Measurements from ENCODE around the gene MXD3.
"Not testable (repeated sequence)": the region's sequence is repeated elsewhere in the genome, so short reads cannot be mapped to it uniquely, and the experiment has no call there.

The MXD3 gene

DNA sequence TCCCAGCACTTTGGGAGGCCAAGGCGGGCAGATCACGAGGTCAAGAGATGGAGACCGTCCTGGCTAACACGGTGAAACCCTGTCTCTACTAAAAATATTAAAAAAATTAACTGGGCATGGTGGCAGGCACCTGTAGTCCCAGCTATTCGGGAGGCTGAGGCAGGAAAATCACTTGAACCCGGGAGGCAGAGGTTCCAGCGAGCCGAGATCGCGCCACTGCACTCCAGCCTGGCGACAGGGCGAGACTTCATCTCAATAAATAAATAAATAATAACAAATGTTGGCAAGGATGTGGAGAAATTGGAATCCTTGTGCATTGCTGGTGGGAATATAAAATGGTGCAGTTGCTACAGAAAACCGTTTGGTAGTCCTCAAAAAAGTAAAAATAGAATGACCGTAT lies 31.3 kb upstream of the MXD3 start:
- not testable (repeated sequence) for DNase-seq (ENCODE audit: low spot score)

DNA sequence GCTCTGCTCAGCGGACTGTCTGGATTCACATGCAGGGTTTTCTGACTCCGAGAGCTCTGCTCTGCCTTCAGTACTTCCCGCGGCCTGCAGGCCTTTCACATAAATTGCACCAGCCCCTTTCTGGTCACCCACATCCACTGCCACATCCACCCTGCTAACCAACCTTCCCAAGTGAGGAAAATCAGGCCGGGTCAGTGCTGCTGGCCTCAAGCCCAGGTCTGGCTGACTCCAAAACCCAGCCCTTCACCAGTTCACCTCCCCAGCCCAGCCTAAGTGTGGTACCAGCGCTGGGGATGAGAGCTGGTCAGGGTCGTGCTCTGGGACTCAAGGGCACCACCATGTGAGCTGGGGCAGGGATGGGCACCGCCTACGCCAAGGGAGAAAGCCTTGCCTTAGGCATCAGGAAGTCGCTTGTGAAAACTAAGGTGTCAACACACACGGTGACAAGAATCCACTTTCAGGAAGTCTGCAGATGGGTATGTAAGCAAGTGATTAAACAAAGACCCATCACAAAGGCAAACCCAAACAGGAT lies 27.5 kb upstream of the MXD3 start:
- DNase-seq (ENCODE audit: low spot score): no peak

DNA sequence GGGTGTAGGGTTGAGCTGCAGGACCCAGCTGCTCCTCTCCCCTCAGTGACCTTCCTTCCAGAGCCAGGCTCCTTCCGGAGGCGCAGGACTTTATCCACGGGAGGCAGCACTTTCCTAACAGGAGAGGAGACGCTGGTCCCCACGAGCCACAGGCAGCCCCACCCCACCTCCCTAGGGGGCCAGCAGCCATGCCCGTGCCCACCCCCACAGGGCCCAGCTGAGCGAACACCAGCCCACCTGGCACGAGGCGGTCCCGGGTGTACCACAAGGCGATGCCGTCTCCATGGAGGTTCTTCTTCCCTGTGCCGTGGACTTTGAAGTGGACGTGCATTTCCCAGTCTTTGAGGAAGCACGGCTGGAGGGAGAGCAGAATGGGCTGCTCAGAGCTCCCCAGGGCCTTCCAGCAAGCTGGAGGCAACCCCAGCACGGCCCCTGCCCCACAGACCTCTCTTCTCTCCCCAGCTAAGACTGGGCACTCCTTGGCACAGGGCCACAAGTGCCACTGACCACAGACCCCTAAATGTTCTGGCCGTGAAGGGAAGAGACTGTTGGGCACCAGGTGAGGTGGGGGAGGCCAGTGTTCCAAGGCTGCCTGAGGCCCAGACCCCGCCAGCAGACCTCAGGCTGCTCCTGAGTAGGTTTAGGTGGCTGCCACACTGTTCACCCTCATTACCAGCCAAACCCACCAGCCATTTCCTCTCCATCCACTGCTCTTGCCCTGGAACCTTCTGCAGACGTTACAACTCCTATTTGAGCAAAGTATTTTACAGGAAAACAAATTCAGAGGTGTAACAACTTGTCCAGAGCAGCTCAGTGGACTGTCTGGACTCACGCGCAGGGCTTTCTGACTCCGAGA lies 26.8 kb upstream of the MXD3 start:
- DNase-seq (ENCODE audit: low spot score): no peak

DNA sequence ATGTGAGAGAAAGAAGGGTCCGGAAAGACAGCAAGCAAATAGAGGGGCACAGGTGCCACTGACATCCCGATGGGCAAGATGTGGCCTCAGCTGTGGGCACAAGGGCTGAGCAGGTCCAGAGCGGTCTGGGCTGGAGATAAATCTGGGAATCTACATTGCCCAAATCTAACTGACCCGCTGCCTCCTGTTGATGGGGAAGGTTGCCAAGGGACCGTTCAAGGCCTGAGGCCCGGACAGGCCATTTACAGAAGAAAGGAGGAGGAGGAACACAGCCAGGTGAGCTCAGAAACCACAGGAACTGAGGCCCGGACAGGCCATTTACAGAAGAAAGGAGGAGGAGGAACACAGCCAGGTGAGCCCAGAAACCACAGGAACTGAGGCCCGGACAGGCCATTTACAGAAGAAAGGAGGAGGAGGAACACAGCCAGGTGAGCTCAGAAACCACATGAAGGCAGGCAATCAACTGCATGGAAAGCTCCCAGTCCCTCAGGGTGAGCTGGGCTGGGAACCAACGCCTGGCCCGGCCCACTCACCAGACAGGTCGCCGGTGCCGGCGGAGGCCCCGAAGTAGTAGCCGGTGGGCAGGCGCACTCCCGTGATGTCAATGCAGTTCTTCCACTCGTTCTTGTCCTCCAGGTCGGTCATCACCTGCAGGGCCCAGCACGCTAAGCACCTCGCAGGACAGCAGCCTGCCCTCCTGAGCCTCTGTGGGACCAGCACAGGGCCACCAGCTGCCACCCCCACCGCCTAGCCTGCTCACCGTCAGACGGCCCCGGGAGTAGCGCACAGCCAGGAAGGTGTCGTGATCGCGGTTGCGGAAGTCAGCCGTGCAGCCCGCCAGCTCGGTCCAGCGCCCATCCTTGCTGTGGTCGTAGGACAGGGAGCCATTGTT lies 25.2 kb upstream of the MXD3 start:
- DNase-seq (ENCODE audit: low spot score): no peak

DNA sequence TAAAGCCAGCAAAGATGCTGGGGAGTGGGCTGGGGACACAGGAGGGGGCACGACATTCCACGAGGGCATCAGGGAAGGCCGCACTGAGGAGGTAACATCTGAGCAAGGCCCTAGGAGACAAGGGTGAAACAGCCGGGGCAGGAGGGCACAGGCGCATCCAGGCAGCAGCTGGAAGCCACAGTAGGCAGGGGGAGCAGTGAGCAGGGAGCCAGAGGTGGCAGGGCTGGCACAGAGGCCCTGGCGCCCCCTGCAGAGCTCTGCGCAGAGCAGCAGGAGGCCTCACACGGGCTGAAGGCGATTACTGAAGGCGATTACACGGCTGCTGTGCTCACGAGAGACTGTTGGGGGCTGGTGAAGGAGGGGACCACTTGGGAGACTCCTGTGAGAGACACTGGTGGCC lies 24.4 kb upstream of the MXD3 start:
- peak; percentile 42 for DNase-seq (ENCODE audit: low spot score)

DNA sequence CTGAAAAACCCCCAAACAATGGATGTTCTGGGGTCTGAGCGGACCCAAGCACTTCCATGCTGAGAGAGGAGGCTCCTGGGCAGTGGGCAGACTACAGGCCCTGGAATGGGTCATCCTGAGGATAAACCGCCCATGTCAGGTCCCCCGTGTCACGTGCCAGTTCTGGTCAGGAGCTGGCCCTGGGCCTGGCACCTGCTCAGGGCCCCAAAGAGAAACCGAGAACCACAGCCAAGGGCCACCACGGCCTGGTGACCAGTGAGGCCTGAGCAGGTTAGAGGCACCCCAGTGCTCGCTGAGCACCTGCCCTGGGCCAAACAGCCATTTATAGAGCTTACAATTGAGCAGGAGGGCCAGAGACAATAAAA lies 24.0 kb upstream of the MXD3 start:
- DNase-seq (ENCODE audit: low spot score): no peak

DNA sequence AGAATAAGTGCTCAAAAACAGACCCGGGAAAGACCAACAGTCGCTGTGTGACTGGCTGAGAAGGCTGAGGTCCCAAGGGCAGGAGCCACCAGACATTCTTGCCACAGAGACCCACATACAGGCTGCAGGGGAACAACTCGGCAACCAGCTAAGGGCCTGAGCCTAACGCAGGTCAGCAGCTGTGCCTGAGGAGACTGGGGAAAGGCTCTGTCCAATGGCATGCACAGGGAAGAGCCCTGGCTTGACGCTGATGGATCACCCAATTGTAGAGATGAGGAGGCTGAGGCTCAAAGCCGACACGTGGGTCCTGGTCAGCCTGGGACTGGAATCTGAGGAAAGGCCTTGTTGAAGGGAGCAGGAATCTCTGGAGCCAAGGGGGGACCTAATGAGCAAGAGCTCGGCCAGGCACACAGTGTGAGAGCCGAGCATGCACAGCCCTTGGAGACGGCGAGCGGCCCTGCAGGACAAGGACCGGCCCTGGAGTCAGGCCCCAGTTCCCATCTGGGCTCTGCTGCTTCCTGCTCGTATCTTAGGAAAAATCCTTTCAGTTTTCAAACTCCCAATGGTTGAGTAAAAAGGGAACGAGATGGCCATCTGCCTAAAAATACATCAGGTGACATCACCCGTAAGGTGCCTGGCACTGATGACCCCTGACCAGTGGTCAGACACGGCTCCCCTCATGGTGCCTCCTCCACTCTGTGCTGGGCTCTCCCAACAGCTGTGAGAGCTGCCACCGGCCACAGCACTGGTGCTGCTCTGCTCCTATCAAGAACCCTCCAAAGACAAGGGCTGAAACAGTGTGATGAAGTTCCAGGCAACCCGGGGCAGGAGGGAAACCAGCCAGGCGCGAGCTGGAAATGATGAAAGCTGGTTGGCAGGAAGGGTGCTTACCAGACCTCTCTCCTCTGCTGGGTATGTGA lies 23.3 kb upstream of the MXD3 start:
- DNase-seq (ENCODE audit: low spot score): no peak

DNA sequence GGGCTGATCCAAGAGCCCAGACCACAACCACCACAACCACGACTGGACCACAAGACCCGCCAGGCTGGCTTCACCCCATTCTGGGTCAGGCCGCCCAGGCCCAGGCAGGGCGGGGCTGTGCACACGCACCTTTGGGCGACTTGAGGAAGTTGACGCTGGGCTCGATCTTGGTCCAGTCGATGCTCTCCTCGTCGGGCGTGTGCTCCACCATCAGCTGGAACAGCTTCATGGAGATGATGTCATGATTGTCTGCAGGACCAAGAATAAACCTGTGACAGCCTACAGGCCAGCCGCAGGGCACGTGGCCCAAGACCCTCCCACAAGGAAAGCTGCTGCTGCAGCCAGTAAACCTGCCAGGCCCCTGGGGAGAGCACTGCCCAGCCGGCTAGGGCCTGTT lies 22.5 kb upstream of the MXD3 start:
- DNase-seq (ENCODE audit: low spot score): no peak

DNA sequence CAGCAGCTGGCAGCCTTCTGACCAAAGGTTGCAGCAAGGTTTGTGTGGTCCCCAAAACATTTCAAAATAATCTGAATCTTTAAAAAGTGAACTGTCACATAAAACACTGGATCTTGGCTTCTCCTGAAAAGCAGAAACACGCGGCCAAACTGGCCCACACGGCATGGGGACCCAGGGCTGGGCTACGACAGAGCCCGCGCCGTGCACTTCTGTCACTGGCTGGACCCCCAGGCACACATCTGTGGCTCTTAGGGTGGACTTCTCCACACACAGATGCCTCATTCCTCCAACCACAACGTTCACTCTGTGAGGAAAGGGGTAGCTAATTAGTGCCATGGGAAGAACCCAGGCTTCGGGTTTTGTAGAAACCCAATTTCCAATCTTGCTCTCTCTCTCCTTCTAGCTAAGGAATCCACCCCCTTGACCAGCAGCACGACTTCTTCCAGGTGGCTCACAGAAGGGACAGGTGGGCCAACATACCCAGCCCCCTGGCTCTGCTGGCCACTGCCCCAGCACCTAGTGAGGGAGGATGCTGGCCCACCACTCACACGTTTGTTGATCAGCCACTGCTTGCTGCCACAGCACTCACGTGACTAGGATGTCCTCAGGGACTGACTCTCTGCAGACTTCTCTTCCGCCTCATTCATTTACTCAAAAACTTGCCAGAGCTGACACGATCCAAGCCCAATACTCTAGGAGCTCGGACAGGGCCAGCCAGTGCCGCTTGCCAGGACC lies 21.9 kb upstream of the MXD3 start:
- DNase-seq (ENCODE audit: low spot score): no peak

DNA sequence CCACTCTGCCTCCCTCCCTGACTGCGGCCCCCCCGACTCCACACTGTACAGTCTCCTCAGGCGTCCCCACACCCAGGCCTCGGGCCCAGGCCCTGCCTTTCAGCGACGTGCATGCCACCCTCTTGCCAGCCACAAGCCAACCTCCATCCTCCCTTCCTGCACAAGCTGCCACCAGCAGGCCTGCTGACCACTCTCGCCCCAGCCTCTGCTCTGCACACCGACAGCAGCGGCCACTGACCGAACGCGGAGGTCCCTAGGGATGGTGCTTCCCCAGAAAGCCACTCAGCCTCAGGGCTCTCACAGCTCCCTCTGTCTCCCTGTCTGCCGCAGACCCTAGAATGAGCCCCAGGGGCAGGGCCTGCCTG lies 21.2 kb upstream of the MXD3 start:
- DNase-seq (ENCODE audit: low spot score): no peak

DNA sequence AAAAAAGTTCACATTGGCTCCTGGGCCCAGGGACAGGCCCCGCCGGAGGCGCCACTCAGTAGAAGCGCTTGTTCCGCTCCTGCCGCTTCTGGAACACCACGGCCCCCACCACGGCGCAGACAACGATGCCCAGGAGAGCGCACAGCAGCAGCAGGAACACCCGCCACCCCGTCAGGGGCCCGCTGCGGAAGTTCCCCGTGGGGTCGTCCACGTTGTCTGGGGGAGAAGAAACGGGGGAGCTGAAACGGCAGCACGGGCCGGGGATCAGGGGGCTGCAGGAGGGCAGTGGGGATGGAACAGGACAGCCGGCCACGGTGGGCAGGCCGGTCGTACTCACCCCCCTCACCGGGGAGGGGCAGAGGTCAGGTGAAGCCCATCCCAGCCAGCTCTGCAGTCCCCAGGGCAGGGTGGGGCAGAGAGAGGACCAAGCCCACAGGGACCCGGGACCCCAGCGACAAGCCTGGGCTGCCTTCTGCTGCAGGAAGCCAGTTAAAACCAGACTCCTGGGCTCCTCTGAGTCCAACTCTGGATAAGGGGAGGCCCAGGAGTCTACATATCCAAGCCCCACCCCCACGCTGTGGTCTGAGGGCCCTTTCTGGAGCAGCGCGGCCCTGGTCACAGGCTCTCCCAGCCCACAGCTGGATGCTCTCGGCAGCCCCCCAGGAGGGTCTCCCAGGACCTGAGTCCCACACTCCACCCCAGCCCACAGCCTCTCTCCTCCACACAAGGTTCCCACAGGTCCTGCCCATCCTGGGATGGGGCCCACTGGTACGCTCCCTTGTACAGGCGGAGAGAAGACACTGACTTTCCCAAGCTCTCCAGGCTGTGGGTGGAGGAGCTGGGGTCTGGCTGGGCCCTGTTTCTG lies 20.6 kb upstream of the MXD3 start:
- no peak for DNase-seq (ENCODE audit: low spot score)

DNA sequence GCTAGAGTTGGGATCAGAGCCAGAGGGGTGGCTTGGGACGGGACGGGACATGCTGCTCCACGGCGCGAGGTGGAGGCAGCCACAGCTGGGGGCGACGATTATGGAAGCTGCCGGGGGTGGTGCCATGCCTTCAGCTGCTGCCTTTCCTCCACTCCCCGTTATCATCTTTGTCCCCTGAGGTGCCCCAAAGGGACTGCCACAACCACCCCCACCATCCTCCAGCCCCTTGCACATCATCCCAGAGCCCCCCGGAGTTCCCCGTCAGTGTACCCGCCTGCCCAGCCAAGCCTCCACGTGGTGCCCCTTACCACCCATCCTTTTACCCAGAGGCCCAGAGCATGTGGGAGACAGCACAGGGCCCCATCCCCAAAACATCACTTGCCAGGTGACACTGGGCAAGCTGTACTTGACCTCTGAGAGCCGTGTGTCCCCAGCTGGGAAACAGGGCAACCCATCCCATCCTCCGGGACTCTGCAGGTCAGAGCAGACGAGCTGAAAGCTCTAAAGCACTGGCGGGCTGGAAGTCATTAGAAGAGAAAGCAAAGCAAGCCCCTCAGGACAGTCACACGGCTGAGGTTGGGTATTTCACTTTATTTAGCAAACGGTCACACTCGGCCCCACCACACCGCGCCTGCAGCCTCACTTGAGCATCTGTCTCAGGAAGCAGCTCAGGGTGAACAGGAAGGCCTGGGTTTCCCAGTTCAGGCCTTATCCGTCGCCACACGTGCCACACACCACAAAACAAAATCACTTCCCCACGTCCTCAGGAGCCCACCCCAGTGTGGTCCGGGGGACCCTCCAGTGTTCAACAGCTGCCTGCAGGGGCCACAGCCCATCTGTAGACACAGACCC lies 19.5 kb upstream of the MXD3 start:
- DNase-seq (ENCODE audit: low spot score): no peak

DNA sequence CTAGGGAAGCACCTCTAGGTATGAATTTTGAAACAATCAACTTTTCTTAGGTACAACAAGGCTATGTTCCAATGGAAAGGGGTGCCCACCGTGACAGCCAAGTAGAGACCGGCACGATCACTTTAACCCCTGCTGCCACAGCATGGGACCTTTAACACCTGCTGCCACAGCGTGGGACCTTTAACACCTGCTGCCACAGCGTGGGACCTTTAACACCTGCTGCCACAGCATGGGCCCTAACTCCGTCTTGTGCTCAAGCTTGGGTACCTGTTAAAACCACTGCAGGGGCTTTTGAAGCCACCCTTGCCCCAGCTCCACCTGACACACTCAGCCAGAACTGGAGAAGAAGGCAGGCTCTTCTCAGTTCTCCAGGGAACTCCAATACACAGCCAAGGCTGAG lies 18.2 kb upstream of the MXD3 start:
- DNase-seq (ENCODE audit: low spot score): no peak

DNA sequence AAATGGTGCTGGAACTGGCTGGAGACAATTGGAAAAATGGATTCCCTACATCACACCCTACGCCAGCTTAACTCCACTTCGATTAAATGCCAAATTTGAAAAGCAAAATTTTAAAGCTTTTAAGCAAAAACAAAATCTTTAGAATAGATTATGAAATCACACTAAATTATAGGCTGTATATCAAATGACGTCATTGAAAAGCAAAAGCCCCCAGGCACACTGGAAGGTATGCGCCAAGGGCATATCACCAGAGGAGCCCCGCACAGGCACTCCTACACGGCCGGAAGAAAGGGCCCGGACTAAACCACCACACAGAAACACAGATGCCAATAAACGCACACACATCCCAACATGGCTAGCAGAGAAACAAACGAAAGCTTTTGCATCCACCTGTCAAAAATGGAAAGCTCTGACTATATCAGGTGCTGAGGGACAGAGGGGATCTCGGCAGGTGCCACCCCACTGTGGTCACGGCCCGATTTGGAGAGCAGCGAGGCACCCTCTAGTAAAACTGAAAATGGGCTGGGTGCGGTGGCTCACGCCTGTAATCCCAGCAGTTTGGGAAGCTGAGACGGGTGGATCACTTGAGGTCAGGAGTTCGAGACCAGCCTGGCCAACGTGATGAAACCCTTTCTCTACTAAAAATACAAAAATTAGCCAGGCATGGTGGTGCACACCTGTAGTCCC lies 17.0 kb upstream of the MXD3 start:
- no peak for DNase-seq (ENCODE audit: low spot score)

DNA sequence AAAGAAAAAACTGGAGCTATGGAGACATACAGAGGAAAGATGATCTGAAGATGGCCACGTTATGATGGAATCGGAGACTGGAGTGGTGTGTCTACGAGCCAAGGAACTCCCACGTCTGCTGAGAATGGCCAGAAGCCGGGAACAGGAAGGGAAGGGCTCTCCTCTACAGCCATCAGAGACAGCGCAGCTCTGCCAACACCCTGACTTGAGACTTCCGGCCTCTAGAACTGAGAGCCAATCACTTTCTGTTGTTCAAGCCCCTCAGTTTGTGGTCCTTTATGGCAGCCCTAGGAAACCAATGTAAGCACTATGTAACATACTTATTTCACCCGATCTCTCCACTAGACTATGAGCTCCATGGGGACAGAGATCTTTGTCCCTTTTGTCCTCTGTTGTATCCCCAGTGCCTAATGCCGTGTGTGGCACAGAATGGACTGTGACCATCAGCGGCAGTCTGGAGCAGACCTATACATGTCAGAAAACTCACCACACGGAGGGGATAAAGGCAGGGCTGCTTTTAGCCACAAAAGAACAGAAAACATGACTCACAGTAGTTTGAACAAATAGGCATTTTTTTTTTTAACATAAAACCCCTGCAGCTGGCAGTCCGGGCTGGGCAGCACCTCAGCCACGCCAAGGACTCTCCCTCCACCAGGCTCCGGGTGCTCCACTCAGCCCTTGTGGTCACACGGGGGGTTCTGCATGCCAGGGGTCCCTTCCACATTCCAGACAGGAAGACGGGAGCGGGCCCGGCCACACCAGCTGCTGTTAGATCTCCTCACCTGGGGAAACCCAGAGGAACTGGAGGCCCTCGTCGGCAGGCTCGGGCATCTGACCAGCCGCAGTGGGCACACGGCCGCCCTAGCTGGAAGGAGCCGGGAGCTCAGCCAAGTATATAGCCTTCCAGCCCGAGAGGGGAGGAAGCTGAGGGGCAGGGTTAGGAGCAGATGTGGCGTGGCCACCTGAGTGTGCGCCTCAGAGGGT lies 16.1 kb upstream of the MXD3 start:
- DNase-seq (ENCODE audit: low spot score): no peak

DNA sequence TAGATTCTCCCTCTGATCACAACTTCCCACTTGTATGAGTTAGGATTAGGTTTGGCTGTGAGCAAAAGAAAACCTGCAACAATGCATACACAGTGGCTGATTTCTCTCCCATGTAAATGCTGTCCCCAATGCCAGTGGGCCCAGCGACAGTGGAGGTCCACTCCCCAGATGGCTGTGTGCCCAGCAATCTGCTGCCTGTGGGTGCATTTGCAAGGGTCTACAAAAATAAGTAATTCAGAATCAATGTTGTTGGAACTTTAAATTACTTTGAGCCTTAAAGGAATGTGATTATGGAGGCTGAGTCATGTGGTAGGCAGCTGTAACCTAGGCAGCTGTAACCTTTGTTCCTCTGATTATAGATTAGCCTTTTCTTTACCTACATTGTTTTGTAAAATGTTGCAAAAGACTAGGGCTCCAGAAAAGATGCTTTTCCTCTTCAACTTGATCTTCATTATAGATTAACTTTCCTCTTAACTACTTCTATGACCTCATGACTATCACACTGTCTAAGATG lies 14.2 kb upstream of the MXD3 start:
- DNase-seq (ENCODE audit: low spot score): no peak

DNA sequence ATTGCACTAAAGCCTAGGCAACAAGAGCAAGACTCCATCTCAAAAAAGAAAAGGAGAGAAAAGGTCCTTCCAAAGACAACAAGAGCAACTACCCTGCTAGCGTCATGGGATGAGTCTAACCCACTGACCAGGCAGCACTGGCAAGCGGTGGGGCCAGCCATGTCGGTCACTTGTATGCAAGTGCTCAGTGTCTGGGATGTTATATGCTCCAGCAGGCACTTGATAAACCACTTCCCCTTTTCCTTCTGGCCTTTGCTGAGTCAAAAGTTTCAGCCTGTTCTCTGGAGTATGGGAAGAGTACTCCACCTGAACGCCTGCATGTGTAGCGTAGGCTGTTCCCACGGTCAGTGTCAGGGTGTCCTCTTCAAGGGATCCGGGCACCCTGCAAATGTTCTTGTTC lies 9.2 kb upstream of the MXD3 start:
- no peak for DNase-seq (ENCODE audit: low spot score)
